A673 (cell line): ENCODE measurements around the gene BCAS4. TPM values are rescaled to one million over a fixed set of nuclear protein-coding genes. Genes with fewer than 3 reads are reported as not detected.

Experiments
- BruUV-seq: library from RNA; stranded (reverse); fragments of 400-500 nt; replicated peaks from 2 replicates; lab custom pipeline; 2021; lab: Mats Ljungman, UMichigan
- CTCF ChIA-PET: fragments of 300-600 bp; sonication (Branson Sonifier 250); formaldehyde crosslinking; loops from one replicate; lab custom pipeline; 2022; ENCODE audit warnings: antibody characterized with exemption; lab: Charles Lee
- POLR2A ChIA-PET: fragments of 300-600 bp; sonication (Branson Sonifier 250); formaldehyde crosslinking; loops from one replicate; lab custom pipeline; 2022; ENCODE audit warnings: antibody characterized with exemption; ENCODE audit not compliant: low non-redundant PET; lab: Charles Lee
- DNase-seq: peaks from one replicate; pipeline ENCODE4 v3.0.0-alpha.2; 2015; ENCODE audit warnings: low spot score
- H3K27ac ChIP-seq: fragments of 200-600 bp; sonication (generic); 2 replicates; pipeline ENCODE4 v1.5.1; 2016; ENCODE audit warnings: mixed run types, low read depth, mild to moderate bottlenecking, mixed read lengths, antibody characterized with exemption, low read length; ENCODE audit not compliant: poor library complexity, severe bottlenecking
- H3K27me3 ChIP-seq: fragments of 200-600 bp; sonication (generic); replicated peaks from 2 replicates; pipeline ENCODE4 v1.6.1; 2017; ENCODE audit warnings: mixed run types, low read depth, mild to moderate bottlenecking, mixed read lengths, antibody characterized with exemption, low read length; ENCODE audit not compliant: insufficient read depth, poor library complexity
- H3K36me3 ChIP-seq: fragments of 200-600 bp; sonication (generic); 2 replicates; pipeline ENCODE4 v1.6.1; 2016; ENCODE audit warnings: mixed run types, mild to moderate bottlenecking, mixed read lengths, antibody characterized with exemption, low read length; ENCODE audit not compliant: insufficient read depth, poor library complexity, severe bottlenecking
- H3K4me1 ChIP-seq: fragments of 200-600 bp; sonication (generic); 2 replicates; pipeline ENCODE4 v1.6.1; 2017; ENCODE audit warnings: mixed run types, mild to moderate bottlenecking, mixed read lengths, antibody characterized with exemption, low read length; ENCODE audit not compliant: insufficient read depth, poor library complexity, severe bottlenecking
- H3K4me3 ChIP-seq: fragments of 200-600 bp; sonication (generic); 2 replicates; pipeline ENCODE4 v1.5.1; 2016; ENCODE audit warnings: low read depth, mixed run types, mild to moderate bottlenecking, mixed read lengths, low read length; ENCODE audit not compliant: poor library complexity, severe bottlenecking
- H3K9me3 ChIP-seq: fragments of 200-600 bp; sonication (generic); 2 replicates; pipeline ENCODE4 v1.6.1; 2016; ENCODE audit warnings: mixed run types, low read depth, mild to moderate bottlenecking, mixed read lengths, antibody characterized with exemption, low read length; ENCODE audit not compliant: poor library complexity, severe bottlenecking
- CTCF ChIP-seq: fragments of 300-800, 200-600 bp; sonication (generic); conservative IDR thresholded peaks from 2 replicates; pipeline ENCODE4 v1.5.1; 2017; ENCODE audit warnings: low read depth, mild to moderate bottlenecking, antibody characterized with exemption, low read length, moderate library complexity, mixed read lengths
- EZH2 ChIP-seq: fragments of 200-600 bp; sonication (generic); IDR thresholded peaks from 2 replicates; pipeline ENCODE4 v1.6.1; 2017; ENCODE audit warnings: borderline replicate concordance, low read depth, mild to moderate bottlenecking, mixed read lengths, antibody characterized with exemption, low read length; ENCODE audit not compliant: poor library complexity, severe bottlenecking
- intact Hi-C: fragments of 100-400 bp; cut with micrococcal nuclease; formaldehyde crosslinking; loops from one replicate; pipeline ENCODE4 v1.10.0; 2022; ENCODE audit not compliant: unreplicated experiment
- total RNA-seq: library from RNA; stranded (reverse); gene quantifications from 2 replicates; pipeline ENCODE4 v1.2.3, GENCODE V29; 2021

Gene BCAS4
- total RNA-seq, 1 experiment from 2014 or later, result 28.4 TPM

GRCh38 chr20:50826121-50826520, 31.3 kb downstream of the BCAS4 start:
- POLR2A ChIA-PET, result interaction anchor here (0.6 kb wide), 1 partner anchor 27 kb away, joined by 3 read pairs; no protein-coding TSS in a partner anchor
- Histone ChIP-seq H3K9me3 (no peaks in the 10 kb centered on the region), H3K4me3 (no peak overlapping the region), H3K36me3 (no peaks in the 10 kb centered on the region), H3K27me3 (no peaks in the 10 kb centered on the region), H3K27ac (no peak overlapping the region), H3K4me1 (no peaks in the 10 kb centered on the region)
- CTCF ChIA-PET, result no interaction called here
- intact Hi-C loops, result no loop called here
- no TSS peak for BruUV-seq
- no peak for DNase-seq
- no peak for TF ChIP-seq CTCF
- TF ChIP-seq EZH2, result no peak

- CTCF ChIA-PET, result no interaction called here
- no peaks in the 10 kb centered on the region for H3K27me3 ChIP-seq
- no TSS peak for BruUV-seq
- DNase-seq, result no peak
- POLR2A ChIA-PET, result no interaction called here
- H3K4me1 ChIP-seq, result no peaks in the 10 kb centered on the region
- H3K9me3 ChIP-seq, result no peaks in the 10 kb centered on the region
- H3K4me3 ChIP-seq, result no peak overlapping the region
- TF ChIP-seq CTCF (no peak), EZH2 (no peak)
- intact Hi-C loops, result no loop called here
- no peak overlapping the region for H3K27ac ChIP-seq
- peaks cover 3% of the 10 kb centered on the region for H3K36me3 ChIP-seq
These were observed 33.7 kb downstream of the BCAS4 start for GRCh38 chr20:50828363-50829136.

GRCh38 chr20:50831622-50832021, 36.8 kb downstream of the BCAS4 start:
- intact Hi-C loops, result no loop called here
- Histone ChIP-seq H3K27ac (no peak overlapping the region), H3K4me3 (no peak overlapping the region), H3K36me3 (peaks cover 3% of the 10 kb centered on the region), H3K4me1 (no peaks in the 10 kb centered on the region), H3K9me3 (no peaks in the 10 kb centered on the region), H3K27me3 (no peaks in the 10 kb centered on the region)
- ChIA-PET POLR2A (no interaction called here), CTCF (no interaction called here)
- no peak for DNase-seq
- BruUV-seq, result no TSS peak
- TF ChIP-seq CTCF (no peak), EZH2 (no peak)
